T-helper 22 cell (primary cell): ENCODE measurements around the gene ST14.
A peak's percentile ranks its signal among the peaks of the same experiment; 100 is the strongest.

Source experiments
- DNase-seq: peaks from one replicate; pipeline ENCODE4 v3.0.0-alpha.2; 2020; ENCODE audit warnings: low read depth

Gene ST14

DNA sequence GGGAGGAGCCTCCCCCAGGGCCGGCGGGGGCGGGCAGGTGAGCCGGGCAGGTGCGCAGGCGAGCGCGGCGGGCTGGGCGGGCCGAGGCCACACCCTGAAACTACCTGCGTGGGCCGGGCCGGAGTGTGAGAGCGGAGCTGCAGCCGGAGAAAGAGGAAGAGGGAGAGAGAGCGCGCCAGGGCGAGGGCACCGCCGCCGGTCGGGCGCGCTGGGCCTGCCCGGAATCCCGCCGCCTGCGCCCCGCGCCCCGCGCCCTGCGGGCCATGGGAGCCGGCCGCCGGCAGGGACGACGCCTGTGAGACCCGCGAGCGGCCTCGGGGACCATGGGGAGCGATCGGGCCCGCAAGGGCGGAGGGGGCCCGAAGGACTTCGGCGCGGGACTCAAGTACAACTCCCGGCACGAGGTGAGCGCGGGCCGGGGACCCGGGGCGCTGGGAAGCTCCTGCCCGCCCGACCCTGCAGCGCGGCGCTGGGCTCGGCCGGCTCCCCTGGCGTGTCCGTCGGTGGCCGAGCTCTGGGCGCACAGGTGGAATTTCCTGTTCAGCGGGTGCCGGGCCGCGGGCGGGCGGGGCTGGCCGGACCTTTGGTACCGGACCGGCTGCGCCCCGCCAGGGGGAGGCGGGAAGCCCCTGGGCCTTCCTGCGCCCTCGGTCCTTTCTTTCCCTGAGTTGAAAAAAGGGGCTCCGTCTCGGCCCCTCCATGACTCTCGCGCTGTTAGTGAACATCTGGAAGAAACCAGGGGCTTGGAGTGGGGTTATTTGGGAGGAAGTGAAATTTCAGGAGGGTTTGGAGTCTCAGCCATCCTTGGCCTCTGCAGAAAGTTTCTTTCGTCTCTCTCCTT lies at the start of gene ST14:
Gene ST14 (plus strand): TSS at position 126 of the 841 bp plus-strand sequence. CDS start 198 bp downstream, at position 324.
- DNase-seq, result no peak

DNA sequence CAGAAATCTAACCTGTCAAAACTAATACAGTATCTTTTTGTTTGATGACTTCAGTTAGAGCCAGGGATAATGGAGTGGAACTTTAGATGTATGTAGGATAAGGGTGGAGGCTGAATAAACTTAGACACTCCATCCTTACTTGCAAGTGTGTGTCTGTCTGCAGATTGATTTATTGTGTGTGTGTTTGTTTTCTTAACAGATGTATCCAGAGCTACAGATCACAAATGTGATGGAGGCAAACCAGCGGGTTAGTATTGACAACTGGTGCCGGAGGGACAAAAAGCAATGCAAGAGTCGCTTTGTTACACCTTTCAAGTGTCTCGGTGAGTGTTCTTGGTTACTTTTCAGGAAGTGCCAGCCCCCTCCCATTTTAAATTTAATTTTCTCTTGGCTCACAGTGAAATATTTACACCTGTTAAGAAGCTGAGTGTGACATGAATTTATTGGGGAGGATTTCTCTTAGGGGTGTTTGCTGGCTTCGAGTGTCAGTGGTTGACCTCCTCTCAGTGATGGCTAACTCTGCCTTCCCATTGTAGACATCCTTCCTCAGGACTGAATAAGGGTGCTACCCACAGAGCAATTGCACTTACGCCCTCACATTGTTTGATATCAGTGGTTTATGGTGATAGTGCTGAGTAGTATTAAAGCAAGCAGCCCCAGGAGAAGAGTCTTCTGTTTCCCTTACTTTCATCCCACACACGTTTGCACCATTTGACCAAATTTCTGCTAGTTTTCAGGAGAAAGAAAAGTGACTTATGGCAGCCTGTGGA lies 49.1 kb upstream of the ST14 start:
- DNase-seq, result no peak

DNA sequence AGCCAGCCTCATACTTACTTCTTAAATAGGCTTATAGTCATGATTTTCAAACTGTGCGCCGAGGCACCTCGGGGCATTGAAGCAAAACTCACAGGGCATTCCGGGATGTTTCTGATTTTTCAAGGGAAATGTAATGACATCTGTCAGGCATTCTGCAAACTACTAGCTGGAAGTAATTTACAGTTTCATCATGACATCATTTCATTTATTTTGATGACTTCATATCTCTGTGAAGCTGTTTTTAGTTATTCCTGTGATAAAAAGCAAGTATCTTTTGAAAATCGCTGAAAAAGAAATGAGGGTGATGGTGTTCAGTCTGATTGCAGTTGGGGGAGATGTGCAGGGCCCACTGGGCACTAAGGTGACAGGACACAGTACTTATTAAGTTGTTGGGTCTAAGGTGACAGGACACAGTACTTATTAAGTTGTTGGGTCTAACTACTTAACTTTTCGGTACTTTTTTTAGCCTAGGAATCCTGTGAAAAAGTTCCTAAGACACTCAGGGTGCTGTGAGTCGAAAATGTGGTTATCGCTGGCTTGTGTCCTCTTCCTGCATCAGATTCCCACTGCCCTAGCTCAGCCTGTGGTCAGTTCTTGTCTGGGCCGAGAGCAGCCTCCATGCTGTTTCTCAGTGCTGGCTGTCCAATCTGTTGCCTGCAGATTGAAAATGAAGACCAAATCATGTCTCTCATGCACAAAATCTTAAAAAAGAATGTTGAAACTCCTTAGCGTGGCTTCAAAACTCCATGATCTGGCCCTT lies 47.3 kb upstream of the ST14 start:
- no peak for DNase-seq

DNA sequence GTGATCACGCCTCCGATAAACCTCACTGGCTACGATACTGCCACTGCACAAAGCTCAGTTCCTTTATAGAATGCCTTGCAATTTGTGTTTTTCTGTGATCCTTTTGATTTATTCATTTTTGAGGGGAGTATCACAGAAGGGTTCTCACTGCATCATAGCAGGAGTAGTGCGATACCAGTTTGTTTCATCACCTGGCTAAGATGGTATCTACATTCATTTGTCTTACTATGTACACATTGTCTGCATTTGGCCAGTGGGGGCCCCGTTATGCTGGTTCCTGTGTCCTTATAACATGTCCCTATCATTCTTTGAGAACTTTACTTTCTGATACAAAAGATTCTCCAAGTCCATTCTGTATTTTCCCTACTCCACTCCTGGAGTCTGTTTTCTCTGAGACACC lies 45.3 kb upstream of the ST14 start:
- DNase-seq, result no peak

DNA sequence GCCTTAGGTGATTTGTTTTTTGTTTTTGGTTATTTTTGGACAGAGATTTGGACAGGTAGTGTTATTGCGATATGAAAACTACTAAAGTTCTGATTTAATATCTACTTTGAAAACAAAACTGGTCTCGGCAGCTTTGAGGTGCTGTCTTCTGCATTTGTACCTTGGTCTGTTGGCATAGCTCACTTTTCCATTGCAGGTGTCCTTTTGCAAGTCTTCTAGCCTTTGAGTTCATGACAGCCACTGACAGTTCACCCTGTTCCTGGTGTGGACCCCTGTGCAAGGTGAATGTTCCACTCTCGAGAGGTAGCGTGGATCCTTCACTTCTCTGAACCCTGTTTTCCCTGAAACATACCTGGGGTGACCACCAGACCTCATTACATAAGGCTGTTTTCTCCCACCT lies 44.9 kb upstream of the ST14 start:
- no peak for DNase-seq

DNA sequence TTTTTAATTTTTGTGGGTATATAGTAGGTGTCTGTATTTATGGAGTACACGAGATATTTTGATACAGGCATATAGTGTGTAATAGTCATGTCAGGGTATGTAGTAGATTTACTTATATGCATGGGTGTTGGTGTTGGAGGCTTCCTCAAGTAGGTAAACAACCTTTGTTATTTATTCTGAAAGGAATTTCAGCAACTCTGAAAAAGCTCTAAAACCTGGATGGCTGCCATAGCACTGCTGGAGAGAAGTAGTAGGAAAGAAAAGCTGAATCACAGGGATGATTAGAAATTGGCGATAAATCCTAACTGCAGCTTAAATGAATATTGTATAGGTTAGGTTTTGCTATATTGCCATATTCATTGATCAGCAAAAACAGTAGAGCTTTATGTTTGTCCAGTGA lies 44.4 kb upstream of the ST14 start:
- DNase-seq, result no peak

DNA sequence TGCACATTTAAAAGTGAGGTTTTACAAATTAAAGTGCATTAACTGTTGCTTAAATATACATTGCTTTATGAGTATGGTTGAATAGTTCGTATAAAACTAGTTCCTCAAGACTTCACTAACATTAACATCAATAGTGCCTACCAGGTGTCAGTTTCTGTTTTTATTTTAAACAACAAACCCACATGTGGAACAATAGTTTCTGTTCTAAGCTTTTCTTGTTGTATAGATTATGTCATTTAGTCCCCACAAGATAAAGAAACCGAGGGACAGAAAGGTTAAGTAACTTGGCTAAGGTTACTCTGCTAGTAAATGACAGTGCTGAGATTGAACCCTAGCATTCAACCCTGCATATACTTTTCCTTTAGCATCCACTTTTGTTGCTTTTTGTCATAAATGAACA lies 41.4 kb upstream of the ST14 start:
- DNase-seq, result no peak

DNA sequence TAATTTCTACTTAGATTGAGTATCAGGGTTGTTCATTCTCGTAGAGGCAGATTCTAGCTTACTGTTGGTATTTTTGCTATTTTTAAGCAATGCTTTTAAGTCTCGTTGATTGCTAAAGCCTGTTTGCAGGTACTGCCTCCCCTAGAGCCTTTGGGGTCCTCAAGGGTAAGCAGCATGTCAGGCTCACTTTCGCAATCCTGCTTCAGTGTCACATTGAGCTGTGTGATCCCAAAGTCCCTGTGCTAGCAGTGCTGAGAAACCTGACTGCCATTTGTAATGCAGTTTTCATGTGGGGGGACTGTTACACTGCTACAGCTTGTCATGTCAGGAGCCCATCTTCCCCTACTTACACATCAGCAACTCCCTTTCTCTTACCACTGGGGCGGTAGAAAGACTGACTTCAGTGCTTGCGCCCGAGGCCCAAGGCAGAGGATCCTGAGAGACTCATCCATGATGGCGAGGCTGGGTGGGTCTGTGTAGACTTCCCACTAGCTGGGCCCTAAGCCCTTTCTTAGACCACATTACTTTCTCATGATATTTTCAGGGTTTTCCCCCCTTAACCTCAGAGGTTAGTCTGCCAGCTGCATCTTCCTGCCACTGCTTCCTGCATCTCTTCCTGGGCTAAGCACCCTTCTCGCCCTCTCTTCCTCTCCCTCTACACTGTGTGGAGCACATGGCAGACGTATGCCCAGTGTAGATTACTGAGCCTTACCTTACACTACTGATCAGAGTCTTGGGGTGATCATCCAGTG lies 40.8 kb upstream of the ST14 start:
- no peak for DNase-seq

DNA sequence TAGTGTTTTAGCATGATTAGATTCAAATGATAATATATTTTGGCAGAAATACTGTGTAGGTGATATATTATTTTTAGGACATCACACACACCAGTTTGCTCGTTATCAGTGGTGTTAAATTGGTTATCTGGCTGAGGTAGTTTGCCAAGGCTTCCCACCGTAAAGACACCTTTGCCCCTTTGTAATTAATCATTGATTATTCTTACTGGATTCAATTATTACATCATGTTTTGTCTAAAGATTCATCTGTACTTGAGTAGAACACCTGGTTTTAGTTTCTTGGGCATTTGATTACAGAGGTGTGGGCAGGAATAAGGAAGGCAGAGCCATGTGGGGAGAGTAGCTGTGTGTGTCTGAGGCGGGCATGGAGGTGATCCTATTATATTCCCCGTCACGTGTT lies 39.5 kb upstream of the ST14 start:
- no peak for DNase-seq

DNA sequence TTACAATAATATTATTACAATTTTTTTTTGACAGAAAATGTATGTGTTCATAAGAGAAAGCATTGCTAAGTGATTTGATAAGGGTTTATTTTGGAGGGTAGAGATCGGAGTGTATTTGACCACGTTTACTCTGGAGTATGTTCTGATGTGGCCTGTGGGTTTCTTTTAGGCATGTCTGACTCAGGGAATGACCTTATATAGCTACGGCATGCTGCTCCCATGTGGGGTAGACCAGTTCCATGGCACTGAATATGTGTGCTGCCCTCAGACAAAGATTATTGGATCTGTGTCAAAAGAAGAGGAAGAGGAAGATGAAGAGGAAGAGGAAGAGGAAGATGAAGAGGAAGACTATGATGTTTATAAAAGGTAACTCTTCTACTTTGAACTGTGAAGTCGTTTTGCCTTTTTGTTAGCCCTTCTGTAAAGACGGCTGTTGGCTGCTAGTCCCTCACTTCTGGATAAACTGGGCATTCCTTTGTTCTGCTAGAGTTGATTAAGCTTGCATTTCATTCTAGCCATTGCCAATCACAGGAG lies 38.1 kb upstream of the ST14 start:
- no peak for DNase-seq

DNA sequence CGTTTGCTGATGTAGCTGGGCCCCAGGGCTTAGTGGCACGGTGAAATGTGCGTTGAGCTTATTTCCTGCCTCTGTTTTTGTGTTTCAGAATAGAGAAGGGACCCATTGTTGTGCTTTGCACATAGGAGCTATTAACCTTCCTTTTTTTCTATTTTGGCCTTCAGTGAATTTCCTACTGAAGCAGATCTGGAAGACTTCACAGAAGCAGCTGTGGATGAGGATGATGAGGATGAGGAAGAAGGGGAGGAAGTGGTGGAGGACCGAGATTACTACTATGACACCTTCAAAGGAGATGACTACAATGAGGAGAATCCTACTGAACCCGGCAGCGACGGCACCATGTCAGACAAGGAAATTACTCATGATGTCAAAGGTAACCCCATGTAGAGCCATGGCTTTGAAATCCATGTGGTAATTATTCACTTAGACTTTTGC lies 37.4 kb upstream of the ST14 start:
- DNase-seq, result no peak

DNA sequence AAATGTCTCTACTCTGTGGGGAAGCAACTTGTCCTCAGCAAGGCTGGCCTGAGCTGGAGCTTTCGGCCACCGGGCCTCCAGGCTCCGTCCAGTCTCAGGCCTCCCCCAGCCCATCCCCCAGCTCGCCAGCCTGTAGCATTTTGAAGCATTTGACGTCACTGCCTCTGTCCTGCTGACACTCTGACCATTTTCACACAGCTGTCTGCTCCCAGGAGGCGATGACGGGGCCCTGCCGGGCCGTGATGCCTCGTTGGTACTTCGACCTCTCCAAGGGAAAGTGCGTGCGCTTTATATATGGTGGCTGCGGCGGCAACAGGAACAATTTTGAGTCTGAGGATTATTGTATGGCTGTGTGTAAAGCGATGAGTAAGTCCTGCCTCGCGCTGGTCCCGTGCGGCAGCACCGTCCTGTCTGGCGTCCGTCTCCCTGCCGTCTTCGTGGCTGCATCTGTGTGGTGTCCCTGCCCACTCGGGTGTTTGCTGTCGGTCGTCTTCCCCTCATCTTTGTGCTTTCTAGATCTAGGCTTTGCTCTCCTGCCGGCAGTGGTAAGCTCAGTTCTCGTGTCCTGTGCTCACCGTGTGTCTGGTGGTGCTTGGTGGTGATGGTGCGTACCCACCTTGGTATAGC lies 36.1 kb upstream of the ST14 start:
- no peak for DNase-seq

DNA sequence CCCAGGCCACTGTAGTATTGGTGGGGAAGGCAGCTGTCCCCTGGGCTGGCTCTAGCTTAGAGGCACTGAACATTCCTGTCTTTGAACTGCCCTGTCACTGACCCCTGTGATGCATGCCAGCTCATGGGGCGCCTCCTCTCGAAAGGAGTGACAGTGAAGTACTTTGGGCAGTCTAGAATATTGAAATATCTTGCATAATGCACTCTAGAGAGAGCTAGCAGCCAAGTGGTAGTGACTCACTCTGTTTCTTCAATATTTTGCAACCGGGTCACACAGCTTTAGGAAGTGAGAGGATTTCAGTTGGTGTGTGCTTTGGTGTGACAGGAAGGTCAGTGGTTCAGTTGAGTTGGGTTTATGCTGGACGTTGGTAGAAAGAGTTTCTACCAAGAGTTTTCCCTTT lies 35.5 kb upstream of the ST14 start:
- DNase-seq, result no peak

DNA sequence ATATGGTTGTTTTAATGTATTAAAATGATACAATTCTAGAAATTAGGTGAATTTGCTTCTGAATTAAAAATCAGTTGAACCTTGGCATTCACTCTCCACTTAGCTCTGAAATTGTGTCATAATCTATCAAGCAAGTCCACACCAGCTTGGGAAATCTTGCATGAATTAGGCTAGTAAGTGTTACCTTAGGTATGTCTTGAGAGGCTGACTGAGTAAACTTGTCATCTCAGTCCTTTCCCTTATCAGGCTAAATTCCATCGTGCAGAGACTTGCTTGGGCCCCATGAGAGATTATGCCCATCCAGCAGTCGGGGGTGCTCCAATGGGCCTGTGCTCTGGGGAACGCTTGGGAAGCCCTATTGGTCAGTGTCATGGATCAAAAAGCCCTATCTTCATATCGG lies 33.9 kb upstream of the ST14 start:
- DNase-seq, result no peak

DNA sequence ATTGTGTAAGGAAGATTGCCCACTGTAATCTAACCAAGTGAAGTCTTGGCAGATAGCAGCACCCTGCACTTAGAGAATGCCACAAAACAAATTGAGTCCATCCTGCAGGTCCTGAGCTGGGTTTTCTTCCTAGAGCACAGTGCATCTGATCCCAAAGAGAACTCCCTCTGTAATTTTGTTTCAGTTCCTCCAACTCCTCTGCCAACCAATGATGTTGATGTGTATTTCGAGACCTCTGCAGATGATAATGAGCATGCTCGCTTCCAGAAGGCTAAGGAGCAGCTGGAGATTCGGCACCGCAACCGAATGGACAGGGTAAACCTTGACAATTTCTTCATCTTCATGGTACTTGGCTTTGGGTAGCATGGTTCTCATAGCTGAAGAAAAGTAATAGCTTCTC lies 33.1 kb upstream of the ST14 start:
- DNase-seq, result no peak

DNA sequence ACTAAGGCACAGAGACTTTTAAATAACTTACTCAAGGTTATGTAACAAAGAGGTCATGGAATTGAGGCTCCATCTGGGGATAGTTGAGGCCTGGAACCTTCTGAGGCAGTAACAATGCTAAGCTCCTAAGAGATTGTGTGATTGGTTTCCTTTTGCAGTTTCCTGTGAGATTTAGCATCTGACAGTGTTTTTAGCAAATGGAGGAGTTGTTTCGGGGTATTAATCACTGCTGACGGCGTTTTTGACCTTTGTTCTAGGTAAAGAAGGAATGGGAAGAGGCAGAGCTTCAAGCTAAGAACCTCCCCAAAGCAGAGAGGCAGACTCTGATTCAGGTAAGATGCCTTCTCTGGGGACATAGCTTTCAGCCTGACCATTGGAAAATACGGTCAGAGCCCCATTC lies 32.1 kb upstream of the ST14 start:
- DNase-seq, result no peak

DNA sequence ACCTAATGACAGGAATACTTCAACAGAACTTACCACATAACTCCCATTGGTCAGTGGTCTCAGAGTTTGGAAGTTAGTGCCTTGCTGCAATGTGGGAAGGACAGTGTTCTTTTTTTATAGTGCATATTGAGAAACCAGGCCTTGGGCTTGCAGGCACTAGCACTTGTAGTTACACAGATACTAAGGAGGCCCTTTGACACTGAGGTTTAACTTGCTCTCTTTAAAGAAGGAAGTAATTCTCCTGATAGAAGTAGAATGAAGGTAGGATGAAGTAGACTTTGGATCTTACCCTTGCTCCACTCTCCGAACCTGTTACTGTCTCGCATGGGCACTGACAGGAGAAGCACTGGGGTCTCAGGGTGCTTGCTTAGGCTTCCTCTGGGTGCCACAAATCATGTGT lies 31.0 kb upstream of the ST14 start:
- DNase-seq, result no peak

DNA sequence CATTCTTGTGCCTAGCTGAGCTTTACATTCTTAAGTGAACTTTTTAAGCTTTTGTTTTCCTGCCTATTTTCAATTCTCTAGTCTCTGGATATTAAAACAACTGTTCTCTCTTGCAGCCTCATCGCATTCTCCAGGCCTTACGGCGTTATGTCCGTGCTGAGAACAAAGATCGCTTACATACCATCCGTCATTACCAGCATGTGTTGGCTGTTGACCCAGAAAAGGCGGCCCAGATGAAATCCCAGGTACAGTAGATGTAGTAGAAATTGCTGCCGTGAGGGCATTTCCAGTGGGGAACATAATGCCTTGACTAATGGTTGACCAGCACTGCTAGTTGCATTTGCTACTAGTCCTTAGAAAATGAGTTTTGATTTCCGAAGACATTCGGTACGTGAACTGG lies 29.7 kb upstream of the ST14 start:
- no peak for DNase-seq

DNA sequence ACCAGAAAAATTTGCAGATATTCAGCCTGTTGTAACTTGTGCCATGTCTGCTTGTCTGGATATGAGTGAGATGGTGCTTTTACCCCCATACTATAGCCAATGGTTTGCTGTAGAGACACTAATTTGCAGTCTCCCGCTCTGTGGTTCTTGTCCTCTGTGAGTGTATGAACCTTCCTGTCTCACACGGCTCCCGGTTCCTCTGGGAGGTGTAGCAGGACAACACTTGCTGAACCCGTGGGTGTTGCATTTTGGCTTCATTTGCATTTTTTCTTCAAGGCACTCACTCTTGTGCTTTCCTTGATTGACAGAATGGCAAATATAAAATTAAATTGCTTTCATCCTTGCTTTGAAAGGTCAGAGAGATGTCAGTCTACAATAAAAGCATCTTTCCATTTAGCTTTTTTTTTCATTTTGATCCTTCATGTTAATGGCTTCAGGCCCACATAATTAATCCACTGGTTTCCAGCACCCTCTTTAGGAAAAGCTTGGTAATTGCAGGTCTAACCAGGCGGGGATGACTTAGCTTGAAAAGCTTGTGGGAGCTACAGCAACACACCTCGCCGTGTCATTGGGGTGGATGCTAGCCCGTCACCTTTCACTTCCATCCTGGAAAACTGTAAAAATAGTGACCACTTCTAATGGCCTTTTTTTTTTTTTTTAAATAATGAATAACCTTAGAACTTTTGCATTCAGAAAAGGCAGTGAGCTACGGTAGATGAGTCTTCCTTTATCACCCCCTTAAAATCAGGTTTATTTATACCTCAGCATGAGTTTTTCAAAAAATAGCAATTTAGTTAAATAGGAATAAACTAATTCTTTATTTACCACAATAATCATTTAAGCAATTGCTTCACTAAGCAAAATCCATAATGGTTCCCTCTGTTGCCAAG lies 27.4 kb upstream of the ST14 start:
- peak; percentile 8 for DNase-seq

DNA sequence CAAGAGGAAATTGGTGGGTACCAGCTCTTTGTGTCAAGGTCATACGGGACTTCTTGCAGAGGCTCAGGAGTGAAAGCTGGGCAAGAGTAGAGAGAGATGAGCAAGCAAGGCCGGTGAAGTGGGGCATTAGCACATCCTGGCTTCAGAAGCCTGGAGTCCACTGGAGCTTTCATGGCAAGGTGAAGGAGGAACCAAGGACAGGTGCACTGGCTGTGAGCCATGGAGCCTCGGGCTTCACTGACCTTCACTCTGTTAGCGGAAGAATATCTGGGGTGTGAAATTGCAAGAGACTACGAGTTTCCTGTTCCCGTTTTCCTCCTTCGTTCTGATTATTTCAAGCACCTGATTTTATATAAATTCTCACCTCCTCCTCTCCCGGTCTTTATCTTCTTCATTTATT lies 25.9 kb upstream of the ST14 start:
- DNase-seq, result no peak
